CD4-positive, alpha-beta T cell treated with Interleukin-6 at 100 ng/mL for 8 hours (primary cell): ENCODE results near the gene RTL3.
"Not testable (repeated sequence)": the region's sequence is repeated elsewhere in the genome, so short reads cannot be mapped to it uniquely, and the experiment has no call there.

Source experiments
- DNase-seq: peaks from one replicate; pipeline ENCODE4 v3.0.0-alpha.2; 2020; ENCODE audit warnings: mixed read lengths, low spot score

Gene RTL3, protein sequence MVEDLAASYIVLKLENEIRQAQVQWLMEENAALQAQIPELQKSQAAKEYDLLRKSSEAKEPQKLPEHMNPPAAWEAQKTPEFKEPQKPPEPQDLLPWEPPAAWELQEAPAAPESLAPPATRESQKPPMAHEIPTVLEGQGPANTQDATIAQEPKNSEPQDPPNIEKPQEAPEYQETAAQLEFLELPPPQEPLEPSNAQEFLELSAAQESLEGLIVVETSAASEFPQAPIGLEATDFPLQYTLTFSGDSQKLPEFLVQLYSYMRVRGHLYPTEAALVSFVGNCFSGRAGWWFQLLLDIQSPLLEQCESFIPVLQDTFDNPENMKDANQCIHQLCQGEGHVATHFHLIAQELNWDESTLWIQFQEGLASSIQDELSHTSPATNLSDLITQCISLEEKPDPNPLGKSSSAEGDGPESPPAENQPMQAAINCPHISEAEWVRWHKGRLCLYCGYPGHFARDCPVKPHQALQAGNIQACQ

DNA sequence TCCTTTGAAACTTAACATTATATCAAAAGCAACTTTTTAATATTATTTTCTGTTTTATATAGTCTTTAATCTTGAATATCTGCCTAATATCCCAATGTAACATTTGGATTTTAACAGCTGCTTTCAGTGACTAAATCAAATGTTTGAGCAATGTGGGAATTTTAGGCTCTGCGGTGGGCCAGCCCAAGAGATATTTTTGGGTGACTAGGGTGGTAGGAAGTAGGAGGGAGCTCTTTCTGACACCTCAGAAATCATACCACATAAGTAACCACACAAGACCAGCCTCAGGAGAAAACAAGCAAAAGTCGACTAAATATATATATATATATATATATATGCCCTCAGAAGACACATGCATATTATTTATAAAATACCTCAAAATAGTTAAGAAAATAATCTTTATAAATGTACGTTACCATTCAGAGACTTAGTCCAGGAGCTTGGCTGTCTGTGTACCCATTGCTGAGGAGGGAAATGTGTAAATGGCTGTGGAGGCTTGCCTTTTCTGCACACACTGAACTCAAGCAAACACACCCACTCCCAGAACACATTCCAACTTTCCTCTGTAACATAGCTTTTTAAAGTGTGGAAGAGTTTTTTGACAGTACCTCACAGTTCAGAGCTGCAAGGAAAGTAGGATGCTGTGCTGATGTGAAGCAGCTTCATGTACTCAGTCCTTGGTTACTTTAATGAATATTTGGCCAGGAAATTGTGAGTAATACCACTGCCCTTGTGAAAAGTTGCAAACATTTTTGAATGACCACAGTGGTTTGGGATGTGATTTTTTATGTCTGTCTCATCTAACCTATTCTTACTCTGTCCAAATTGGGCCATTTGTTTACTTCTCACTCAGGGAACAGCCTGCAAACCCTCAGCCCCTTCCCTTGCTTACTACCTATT, at the start of gene RTL3:
RTL3 (minus strand) TSS at position 484 of the 900 bp plus-strand sequence. CDS start 908 bp downstream, outside the sequence.
- no peak for DNase-seq

DNA sequence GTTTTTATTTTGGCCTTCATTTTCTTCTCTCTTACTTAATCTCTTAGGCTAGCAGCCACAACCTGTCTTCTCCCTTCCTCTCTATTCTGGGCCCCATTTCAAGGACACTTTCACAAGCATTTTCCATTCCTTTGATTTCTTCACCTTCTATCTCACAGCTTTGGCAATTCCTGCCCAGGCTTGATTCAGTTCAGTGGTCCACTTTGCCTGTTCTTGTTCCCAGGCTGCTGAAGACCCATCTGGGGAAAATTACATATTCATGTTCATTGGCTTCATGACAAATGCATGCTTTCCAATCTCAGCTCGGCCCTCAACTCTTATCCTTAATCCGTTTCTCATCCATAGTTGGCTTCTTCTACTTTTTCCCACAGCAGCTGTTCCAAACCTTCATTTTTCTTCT, 49.7 kb upstream of the RTL3 start:
- no peak for DNase-seq

DNA sequence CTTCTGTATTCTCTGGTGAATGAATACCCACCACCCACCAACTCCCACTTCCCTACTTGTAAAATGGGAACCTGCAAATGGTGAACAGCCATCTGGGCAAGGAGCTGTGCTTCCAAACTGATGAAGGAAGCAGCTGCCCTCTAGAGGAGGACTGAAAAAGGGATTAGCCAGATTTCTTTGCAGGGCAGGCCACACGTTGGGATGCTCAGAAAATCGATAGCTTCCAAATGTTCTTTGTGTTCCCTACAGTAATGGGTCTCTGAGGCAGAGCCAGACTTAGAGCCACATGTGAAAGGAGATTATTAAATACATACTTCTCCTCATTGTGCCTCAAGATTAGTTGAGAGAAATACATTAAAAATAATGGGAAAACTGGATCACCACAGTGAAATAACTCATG, 49.1 kb upstream of the RTL3 start:
- no peak for DNase-seq

DNA sequence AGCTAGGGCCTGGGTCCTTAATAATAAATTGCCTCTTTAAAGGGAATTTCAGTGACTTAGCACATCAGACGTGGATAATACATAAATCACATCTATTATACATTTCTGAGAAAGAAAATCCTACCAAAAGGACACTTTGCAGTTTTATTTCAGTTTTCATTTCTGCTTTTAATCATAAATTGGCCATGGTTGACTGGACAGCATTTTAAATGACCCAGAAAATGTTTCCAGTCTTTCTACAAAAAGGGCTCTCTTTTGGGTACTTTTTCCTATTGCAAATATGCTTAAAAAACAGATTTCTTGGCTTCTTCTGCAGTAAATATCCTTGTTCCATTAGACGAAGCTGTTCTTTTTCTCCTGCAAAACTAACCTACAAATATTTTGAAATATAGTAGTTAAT, 46.9 kb upstream of the RTL3 start:
- DNase-seq, result no peak

DNA sequence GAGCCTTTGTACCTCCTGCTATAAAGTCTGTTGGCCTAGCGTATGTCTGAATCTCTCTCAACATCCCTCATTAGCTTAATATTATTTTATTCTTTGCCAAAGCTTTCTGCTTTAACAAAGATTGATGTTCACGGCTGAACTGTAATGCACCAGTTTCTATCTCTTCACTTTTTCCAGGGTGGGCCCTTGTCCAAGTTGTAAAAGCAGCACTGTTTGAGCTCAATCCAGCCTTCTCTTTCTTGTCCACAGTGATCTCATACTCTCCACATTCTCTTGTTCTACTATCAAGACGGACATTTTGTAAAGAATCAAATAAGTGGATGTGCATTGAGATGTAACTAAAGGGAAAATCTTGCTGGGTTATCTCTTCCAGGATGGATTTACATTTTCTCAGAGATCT, 34.4 kb upstream of the RTL3 start:
- DNase-seq, result no peak

DNA sequence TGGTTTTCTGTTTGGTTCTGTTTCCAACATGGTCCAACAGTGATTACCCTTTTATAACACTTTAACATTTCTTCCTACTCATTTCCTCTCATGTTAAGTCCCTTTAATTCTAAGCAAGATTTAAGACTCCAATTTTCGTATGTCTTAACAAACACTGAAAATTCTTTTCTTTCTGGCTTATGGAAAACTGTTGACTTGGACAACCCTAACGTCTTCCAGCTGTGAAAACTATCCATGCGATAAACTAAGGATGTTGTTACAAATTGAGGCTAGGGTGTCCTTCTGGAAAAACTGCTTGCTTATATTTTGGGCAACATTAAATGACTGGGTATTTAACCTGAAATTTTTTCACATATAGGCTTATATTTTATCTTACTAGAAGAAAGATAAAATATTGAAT, 33.9 kb upstream of the RTL3 start:
- no peak for DNase-seq

DNA sequence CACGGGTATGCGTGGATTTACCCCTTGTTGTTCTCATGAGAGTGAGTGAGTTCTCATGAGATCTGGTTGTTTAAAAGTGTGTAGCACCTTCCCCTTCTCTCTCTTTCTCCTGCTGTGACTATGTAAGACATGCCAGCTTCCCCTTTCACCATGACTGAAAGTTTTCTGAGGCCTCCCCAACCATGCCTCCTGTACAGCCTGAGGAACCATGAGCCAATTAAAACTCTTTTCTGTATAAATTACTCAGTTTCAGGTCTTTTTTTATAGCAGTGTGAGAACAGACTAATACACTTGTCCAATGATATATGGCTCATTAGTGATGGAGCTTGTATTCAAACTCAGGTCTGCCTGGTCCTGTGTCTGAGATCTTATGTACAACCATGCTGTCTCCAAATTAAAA, 28.5 kb upstream of the RTL3 start:
- no peak for DNase-seq

DNA sequence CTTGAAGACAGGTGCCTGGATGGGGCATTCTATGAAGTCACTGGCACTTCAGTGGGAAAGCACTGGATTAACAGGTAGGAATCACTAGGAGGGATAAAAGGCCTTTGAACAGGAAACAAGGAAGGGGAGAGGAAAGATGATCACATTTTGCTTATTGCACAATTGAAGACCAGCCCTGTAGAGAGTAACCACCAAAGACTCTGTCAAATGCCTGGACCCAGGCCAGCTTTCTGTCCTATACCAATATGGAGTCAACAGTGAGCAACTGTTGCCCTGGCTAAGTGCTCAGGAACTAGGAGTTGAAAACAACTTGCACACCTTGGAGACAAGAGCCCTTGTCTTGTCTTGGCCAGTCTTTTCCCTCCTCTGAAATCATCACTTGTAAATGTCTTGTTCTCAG, 14.1 kb upstream of the RTL3 start:
- no peak for DNase-seq

DNA sequence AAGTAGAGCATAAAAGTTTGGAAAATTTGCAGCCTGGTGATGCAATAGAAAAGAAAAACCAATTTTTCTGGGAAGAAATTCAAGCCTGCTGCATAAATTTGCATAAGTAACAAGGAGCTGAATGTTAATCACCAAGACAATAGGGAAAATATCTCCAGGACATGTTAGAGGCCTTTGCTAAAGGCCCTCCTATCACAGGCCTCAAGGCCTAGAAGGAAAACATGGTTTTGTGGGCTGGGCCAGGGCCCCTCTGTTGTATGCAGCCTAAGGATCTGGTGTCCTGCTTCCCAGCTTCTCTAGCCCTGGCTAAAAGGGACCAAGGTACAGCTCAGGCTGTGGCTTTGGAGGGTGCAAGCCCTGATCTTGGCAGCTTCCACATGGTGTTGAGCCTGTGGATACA, 6.2 kb upstream of the RTL3 start:
- no peak for DNase-seq

DNA sequence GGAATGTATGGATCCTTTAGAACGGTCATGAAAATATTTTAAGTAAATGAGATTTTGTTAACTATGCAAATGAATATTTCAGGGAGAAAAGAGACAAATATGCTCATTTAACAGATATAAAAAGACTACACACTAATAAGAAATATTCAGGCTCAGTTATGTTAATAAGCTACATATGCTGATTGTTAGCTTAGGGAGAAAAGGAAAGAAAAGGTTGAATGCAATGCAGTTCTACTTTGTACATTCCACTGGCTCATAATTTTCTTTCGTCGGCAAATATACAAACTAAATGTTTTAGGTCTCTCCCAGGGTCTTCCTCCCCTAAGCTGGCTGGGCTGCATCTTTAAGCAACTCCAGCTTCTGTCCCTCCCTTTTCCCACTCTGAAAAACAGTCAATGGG, 2.7 kb upstream of the RTL3 start:
- DNase-seq, result no peak

DNA sequence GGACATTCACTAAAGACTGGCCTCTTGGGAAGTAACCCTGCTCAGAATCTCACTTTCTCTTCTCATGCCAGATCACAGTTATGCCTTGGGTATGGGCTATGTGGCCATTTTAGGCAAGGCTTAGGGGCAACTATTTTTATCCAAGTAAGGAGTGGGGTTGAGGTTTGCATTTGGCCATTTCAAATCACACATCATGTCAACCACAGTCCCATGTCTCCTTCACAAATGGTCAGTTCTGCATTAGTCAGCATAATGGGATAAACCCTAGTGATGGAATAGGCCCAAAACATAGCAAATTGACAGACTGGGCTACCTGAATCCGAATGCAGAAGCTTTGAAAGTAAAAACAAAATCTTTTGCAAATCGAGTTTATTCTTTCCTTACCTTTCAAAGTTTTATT, 827 bp upstream of the RTL3 start:
- DNase-seq, result no peak

DNA sequence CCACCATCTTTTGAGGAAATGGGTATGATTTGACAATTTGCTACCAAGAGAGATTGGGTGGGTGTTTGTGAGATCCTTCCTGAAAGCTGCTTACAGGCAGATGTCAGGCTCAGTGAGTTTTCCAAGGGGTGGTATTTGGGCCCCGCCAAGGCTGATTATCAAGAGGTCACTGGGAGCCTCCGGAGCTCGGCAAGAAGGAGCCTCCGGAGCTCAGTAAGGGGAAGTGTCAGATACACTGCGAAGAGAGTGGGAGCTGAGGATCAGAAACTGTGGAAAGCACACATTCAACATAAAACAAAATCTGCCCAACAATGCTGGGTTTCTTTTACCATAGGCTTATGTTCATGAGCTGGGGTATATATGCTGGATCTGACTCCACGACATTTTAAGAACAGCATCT, 714 bp downstream of the RTL3 start:
- DNase-seq, result no peak

DNA sequence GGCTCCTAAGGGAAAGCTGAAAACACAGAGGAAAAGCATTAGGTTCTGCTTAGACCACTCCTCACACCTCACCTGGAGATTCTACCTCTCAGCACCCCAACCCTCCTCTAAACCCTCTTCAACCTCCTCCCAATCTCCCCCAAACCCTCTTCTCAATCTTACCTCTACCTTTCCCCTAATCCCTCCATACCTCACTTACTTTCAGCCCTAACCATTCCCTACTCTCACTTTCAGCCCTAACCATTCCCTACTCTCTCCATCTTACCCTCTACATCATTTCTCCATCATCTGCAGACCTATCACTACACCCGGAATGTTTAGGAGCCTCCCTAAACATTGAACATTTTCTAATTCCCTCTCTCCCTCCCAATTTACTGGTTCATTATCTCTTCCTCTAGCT, 3.5 kb downstream of the RTL3 start:
- no peak for DNase-seq

DNA sequence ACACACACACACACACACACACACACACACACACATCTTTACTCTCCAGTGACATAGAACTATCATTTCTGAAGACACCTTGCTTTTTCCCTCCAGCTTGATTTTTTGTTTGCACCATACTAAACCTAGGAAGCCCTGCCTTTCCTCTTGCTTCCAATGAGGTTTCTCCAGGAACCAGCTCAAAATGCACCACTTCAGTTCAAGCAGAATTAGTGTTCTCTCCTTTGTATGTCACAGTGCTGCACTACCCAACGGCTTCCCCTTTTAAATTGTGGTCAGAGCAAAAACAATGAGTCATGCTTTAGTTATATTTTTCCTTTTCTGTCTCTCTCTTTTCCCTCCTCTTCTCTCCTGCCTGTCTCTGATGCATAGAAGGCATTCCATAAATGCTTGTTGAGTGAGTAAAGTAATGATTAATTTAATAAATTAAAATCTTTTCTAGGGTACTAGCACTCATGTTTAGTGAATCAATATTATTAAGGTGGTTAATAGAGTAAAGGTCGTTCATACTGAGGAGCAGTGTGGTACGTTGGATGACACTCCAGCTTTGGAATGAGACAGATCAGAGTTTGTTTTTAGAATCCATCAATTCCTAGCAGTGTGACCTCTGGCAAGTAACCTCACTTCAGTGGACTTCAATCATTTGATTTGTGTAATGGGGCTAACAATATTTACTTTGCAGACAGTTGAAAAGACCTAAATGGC, 5.9 kb downstream of the RTL3 start:
- peak; percentile 9 for DNase-seq

DNA sequence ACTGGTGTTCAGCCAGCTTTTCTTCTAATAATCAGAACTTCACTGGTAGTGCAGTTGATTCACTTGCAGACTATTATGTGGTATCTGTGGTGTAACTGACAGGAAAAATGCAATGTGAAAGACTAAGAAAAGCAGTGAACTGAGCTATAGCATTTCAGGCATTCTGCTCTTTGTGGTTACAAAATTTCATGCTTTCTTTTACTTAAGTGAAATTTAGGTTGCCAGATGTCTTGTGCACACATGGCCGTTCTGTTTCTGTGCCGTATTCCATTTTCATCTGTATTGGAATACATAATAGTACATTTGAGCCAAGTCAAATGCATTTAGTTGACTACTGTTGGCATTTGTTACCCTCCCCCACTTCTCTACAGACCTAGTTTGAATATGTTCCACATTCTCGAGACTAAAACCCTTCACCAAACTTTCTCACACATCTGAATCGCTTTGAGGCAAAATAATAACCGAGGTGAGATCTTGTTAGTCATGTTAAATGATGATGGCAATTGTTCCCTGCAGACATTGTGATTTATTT, 8.2 kb downstream of the RTL3 start:
- peak; percentile 6 for DNase-seq

DNA sequence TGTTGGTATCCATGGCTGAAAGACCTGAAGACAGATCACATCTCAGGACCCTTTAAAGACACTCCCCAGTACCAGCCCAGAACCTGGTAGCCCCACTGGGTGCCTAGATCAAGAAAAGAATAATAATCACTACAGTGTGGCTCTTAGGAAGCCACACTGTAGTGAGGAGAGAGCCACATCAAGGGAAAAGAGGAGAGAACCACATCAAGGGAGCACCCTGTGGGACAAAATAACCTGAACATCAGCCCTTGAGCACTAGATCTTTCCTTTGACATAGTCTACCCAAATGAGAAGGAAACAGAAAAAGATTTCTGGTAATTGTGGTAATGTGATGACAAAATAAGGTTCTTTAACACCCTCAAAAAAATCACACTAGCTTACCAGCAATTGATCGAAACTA, 15.3 kb downstream of the RTL3 start:
- peak; percentile 27 for DNase-seq

DNA sequence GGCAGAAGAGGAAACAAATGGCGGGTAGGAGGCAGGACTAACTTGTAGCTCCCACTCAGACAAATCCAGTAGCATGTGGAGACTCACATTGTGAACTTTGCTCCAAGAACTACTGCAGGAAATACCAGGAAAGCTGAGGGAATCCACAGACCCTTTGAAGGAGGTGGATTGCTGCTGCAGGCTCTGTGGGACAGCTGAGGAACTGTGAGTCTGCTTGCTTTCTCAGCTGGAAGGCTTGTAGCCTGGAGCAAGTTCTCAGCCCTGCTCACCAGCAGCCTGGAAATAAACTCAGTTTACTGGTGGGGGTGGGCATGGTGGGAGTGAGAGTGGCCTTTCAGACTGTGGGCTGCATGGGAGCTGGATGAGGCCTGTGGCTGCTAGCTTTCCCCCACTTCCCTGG, 16.0 kb downstream of the RTL3 start:
- DNase-seq, result no peak

DNA sequence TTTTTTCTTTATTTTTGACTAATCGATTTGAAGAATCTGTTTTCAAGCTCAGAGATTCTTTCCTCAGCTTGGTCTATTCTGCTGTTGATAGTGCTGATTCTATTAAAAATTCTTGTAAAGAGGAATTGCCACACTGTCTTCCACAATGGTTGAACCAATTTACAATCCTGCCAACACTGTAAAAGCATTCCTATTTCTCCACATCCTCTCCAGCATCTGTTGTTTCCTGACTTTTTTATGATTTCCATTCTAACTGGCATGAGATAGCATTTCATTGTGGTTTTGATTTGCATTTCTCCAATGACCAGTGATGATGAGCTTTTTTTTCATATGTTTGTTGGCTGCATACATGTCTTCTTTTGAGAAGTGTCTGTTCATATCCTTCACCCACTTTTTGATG, 23.0 kb downstream of the RTL3 start:
- not testable (repeated sequence) for DNase-seq

DNA sequence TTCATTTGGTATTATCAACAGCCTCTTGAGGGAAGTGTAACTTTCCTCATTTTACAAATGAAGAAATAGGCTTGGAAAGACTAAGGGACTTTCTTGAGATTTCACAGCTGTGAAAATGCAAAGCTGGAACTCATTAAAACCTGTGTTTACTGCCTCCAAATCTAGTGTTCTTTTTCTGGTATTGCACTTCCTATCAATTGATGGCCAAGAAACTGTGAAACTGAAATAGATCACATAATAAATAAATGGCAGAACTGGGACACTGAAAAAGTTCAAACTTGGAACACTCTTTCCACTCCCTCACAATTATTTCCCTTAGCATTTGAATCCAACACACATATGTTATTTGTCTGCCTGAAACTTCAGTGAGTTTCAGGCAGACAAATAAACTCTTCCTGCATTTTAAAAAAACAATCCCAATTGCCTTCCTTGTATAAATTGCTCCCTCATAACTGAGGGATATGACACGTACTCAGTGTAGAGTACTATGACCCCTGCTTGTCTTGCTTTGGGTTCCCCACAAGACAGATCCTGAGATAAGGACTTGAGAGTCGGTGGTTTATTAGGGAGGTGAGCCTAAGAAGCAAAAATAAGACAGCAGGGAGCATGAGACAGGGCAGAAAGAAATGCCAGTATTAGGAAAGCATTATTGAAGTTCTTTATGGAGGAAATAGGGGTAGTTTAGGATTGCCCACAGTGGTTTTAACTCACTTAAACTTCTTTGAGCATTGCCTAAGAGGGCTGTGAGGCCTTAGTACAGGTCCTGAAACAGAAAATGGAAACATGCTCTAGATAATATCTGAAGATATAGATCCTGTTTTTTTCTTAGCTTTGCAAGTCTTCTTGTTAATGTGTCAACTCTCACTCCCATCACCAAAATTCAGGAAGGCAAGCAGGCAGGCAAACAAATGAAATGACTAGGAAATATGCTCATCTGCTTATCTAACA, 33.9 kb downstream of the RTL3 start:
- no peak for DNase-seq

DNA sequence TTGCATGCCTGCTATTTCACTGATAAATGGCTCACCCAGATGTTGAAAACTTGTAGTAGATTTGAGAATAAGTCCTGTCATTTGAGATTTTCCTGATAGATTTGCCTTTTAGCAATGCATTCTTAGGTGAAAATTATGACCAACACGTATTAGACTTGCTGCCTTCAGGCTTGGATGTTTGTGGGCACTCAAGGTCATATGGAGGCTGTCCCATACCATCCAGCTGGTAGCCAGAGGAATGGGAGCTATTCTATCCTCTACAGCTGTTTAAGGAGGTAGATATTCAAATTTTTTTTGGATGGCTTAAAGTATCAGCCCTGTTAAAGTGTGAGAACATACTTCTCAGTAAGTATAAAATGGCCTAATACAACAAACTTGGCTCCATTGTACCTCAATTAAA, 34.7 kb downstream of the RTL3 start:
- no peak for DNase-seq

DNA sequence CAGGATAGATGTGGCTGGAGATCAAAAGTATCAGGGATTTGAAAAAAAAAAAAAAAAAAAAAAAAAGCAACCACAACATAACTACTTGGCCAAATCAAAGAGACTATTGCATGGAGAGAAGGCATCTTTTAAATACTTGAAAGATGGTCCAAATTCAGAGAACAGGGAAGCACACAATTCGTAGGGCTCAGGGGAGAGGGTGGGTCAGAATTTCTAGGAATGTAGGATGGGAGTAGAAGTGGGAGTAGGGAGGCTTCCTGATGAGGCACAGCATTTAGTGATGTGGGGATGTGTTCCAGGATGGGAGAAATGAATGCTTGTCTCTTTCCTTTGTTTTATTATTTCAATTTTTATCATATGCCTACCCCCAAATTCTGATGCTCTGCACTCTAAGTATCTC, 36.3 kb downstream of the RTL3 start:
- no peak for DNase-seq
